Cardiac muscle cell (in vitro differentiated cells and primary cell): Measurements from ENCODE around the gene SOS2. TPM values are rescaled to one million over a fixed set of nuclear protein-coding genes. Genes with fewer than 3 reads are reported as not detected.

ENCODE experiments used
- DNase-seq, 2 donors: peaks; one replicate each; pipeline versions ENCODE4 v3.0.0 to v3.0.0-alpha.2; 2010 to 2017; ENCODE audit warnings: low read depth in 1 of 2, low spot score in 1 of 2
- H3K27ac ChIP-seq: fragments of 200-600 bp; sonication (generic); 2 replicates; pipeline ENCODE4 v1.5.1; 2016
- H3K27me3 ChIP-seq: fragments of 200-600 bp; sonication (generic); 2 replicates; pipeline ENCODE4 v1.6.0; 2016; ENCODE audit warnings: control low read depth
- H3K36me3 ChIP-seq: fragments of 200-600 bp; sonication (generic); 2 replicates; pipeline ENCODE4 v1.5.1; 2016; ENCODE audit warnings: control low read depth
- H3K4me1 ChIP-seq: fragments of 200-600 bp; sonication (generic); 2 replicates; pipeline ENCODE4 v1.8.1; 2017; ENCODE audit warnings: low read depth, mild to moderate bottlenecking, mixed run types
- H3K4me3 ChIP-seq: fragments of 200-600 bp; sonication (generic); 2 replicates; pipeline ENCODE4 v1.5.1; 2016; ENCODE audit warnings: mild to moderate bottlenecking
- H3K9me3 ChIP-seq: fragments of 200-600 bp; sonication (generic); 2 replicates; pipeline ENCODE4 v1.5.1; 2017; ENCODE audit warnings: low read depth, mild to moderate bottlenecking, control low read depth
- CTCF ChIP-seq: IDR thresholded peaks from 2 replicates; pipeline ENCODE4 v1.5.1; 2012; ENCODE audit warnings: low read depth, mild to moderate bottlenecking, low read length
- polyA plus RNA-seq: library from polyadenylated mRNA; unstranded; fragments of >200 nt; fragmentation: Nextera tagmentation; extraction: Ambion mirVana; gene quantifications from 2 replicates; pipeline ENCODE4 v1.2.1, GENCODE V29; 2016
- total RNA-seq: library from RNA; depleted of rRNA; stranded (reverse); fragments of >200 nt; gene quantifications from 2 replicates; pipeline ENCODE4 v1.2.3, GENCODE V29; 2016

Gene SOS2
- total and polyA plus RNA-seq, 2 experiments from 2014 or later: 14.3 to 15.4 TPM

DNA sequence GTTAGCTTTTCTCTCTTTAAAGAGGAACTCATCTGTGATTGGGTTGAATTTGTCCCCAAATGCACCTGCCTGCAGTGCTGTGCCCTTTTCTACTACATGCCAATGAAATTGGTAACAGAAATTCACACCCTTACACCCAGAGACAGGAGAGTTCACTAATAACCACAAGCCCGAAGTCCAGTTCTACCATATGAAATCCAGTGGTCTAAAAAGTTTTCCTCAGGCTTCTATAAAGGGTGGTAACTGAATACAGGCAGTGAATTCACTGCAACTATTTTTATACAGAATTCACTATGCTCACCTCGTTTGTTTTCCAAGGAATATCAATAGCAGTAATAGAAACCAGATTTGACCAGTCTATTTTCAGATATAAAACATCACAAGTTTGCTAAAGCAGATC lies 31.5 kb upstream of the SOS2 start:
- TF ChIP-seq CTCF: no peak
- no peak overlapping the region for H3K4me3 ChIP-seq
- H3K27ac ChIP-seq: peak overlapping the region; percentile 86
- no peak for DNase-seq
- no peaks in the 10 kb centered on the region for H3K27me3 ChIP-seq
- no peaks in the 10 kb centered on the region for H3K36me3 ChIP-seq
- H3K9me3 ChIP-seq: no peaks in the 10 kb centered on the region
- H3K4me1 ChIP-seq: peaks cover 14% of the 10 kb centered on the region

- Histone ChIP-seq H3K36me3 (no peaks in the 10 kb centered on the region), H3K27me3 (no peaks in the 10 kb centered on the region), H3K9me3 (no peaks in the 10 kb centered on the region), H3K4me3 (no peak overlapping the region), H3K4me1 (peaks cover 14% of the 10 kb centered on the region), H3K27ac (no peak overlapping the region)
- peak; percentile 65 for TF ChIP-seq CTCF
- DNase-seq: peak; percentile 17 to 68
These were observed 29.1 kb upstream of the SOS2 start for GRCh38 chr14:50260511-50260910.

GRCh38 chr14:50260072-50260471 lies 28.7 kb upstream of the SOS2 start:
- no peaks in the 10 kb centered on the region for H3K9me3 ChIP-seq
- no peak for DNase-seq
- peaks cover 14% of the 10 kb centered on the region for H3K4me1 ChIP-seq
- H3K36me3 ChIP-seq: no peaks in the 10 kb centered on the region
- no peak for TF ChIP-seq CTCF
- no peaks in the 10 kb centered on the region for H3K27me3 ChIP-seq
- H3K4me3 ChIP-seq: no peak overlapping the region
- no peak overlapping the region for H3K27ac ChIP-seq

DNA sequence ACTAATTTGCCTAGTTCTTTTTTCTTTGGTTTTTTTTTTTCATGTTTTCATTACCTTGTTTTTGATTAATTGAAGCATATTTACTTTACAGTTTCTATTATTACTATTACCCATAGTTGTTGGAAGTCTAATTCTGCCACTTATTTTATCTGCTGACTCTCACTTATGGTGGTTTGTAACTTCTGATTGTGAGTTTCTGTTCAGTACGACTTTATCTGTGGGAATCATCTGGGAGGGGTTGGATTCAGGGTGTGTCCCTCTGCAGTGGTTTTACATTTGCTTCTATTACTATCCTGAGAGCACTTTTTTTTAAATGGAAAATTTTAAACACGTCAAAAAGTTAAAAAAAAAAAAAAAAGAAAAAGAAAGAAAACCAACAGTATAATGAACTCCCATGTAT lies 26.4 kb upstream of the SOS2 start:
- no peaks in the 10 kb centered on the region for H3K9me3 ChIP-seq
- no peaks in the 10 kb centered on the region for H3K36me3 ChIP-seq
- TF ChIP-seq CTCF: no peak
- peaks cover 3% of the 10 kb centered on the region for H3K4me1 ChIP-seq
- no peak overlapping the region for H3K4me3 ChIP-seq
- H3K27me3 ChIP-seq: no peaks in the 10 kb centered on the region
- no peak for DNase-seq
- no peak overlapping the region for H3K27ac ChIP-seq

DNA sequence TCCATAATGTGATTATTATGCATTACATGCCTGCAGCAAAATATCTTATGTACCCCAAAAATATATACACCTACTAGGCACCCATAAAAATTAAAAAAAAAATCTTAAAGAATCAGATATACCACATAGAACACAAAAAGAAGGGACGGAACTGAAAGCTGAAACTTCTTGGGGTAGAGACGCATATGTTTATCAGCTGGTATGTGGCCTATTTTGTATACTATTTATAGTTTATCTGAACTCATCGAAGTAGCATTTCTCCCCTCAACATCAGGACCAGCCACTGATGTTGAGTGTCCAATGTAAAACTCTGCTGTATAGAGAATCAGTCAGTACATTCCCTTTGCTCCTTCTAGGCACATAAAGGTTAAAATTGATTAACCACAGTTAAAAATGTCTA lies 22.9 kb upstream of the SOS2 start:
- Histone ChIP-seq H3K4me1 (no peaks in the 10 kb centered on the region), H3K4me3 (no peak overlapping the region), H3K36me3 (no peaks in the 10 kb centered on the region), H3K9me3 (no peaks in the 10 kb centered on the region), H3K27me3 (no peaks in the 10 kb centered on the region), H3K27ac (no peak overlapping the region)
- TF ChIP-seq CTCF: no peak
- no peak for DNase-seq
